Measurements from ENCODE around the gene TRIO.

The TRIO gene

DNA sequence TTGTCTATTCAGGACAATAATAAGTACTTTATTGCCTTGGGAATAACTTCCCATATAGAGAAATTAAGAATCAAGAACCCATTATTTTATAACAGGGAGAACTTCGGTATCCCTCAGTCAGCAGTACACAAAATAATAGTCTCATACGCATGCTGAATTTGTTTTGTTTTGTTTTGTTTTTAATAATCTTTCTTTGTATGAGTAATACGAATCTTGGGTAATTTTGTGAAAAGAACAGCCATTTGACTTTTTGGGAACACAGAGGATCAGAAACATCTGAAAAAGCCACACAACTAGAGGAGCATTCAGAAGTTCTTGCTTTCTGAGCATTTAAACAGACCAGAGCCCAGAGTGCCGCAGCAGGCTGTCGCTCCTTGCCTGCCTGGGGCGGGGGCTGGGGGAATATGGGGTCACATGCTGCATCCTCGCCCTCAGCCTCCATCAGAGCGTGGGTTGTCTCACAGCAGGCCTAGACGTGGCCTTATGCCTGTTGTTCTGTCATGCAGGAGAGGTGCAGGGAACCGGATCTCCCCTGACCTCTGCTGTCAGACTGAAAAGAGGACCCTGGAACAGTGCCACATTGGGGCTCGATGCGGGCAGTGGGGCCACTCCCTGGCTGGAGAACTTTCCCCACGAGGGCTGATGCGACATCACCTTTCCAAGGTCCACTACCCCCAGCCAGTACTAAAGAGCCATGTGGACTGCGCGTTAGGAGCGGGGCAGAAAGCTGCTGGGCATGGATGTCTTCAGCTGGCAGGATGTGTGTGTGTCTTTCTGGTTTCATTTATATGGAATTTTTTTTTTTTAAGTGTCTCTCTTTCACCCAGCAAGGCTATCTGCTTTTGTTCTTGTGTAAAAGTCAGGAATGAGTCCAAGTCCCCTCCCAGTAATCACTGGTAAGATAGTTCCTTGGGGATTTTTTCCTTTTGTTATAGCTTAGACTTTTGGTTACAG lies 305.1 kb downstream of the TRIO start:
- DNase-seq: no peak

DNA sequence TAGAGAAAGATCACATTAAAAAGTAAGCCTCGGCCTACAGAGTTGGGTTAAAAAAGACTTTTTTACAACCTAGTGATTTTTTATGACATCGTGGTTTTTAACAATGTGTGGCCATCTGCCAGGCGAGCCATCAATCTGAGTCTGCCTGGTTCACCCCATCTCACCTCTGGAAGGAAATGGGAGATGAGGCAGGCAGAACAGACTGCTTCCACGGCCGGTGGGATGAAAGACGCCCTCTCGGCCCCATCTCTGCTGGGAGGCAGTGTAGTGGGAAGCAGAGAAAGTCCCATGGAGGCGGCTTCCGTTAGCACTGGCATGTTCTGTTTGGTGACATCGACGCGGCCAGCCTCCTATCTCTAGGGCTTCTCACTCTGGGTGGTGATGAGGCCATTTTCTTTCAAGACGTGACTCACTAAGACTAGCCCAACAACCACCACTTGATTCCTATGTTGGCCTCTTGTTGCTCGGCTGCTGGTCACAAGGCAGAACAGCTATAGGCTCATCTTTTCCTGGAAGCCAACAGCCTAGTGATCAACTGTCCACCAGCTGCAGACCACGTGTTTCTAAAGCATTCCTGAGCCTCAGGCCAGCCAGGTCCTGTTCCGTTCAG lies 306.0 kb downstream of the TRIO start:
- DNase-seq: no peak

DNA sequence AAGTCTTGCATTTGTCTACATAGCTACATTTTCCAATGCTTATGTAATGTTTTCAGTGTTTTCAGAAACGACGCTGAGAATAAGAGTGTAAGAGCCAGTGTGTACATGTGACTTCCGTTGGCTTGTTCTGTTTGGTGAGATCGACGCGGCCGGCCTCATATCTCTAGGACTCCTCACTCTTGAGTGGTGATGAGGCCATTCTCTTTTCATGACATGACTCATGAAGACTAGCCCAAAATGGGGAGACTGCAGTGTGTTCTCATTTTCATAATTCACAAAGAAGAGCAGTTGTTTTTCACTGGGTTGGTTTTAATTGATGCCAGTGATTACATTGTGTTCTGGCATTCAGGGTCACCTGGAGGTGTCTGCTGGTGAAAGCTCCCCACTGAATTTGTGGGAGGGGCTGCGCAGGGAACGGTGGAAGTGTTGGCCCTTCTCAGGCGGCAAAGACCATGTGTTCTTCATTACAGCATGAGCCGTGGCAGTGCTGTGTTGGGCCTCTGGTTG lies 306.9 kb downstream of the TRIO start:
- no peak for DNase-seq

DNA sequence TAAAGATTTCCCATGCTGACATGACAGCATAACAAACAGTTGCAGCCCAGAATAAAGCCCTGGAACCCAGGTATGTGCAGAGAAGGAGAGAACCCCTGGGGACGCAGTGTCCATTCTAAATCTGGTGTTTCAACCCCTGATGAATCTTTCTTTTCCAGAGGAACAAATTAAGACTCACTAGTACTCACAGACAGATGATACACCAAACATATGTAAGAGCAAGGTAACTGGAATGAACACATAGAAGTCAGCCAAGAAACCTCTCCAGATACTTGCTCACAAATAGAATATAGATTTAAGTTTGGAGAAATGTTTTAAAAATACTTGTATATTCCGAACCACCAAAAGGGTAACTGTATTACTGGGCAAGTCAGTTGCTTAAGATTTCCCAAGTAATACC lies 307.6 kb downstream of the TRIO start:
- no peak for DNase-seq

DNA sequence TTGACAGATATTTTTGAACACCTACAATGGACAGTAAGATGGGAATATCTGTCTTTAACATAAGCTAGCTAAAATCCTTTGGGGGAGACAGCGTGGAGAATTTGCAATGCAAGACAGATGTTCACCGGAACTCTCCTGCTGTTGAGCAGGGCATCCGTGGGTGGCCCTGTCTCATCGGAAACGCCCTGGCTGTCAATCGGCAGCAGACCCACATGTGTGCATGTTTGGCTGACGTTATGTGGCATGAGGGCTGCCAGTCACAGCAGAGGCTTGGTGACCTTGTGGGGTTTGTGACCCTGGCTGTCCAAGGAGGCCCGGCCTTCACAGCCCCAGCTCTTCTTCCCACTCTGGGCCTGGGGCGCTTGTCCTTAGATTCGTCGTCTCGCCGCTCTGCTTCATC lies 308.7 kb downstream of the TRIO start:
- DNase-seq: no peak

DNA sequence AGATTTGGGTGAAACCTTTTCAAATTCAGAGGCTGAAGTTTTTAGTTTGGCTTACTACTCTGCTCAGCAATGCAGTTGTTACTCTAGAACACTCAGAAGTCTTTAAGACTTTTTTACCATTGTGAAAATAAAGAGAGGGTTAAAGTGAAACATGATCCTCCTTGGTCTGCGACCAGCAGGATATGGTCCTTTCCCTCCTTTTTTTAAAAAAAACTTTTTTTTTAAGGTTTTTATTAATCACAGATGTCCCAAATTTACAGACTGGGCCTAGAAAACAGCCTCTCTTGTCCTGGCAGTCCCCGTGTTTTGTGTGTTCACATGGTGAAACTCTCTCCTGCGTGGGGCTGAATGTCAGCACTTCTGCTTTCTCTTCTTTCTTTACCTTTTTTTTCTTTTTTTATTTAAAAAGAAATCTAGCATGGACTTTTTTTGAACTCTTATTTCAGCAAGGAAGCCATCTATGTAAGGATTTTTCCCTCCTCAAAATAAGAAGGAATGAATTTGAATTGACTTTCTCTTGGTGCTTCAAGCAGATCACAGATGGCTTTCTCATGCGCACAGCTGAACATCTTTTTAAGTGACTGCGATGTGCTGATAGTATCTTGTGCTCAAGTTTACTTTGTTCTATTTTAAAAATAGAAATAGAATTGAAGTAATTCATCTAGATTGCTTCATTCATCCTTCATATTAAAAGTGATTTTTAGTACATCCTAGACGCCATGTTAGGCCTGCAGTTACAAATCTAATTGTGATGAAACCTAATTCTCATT lies 309.7 kb downstream of the TRIO start:
- no peak for DNase-seq

DNA sequence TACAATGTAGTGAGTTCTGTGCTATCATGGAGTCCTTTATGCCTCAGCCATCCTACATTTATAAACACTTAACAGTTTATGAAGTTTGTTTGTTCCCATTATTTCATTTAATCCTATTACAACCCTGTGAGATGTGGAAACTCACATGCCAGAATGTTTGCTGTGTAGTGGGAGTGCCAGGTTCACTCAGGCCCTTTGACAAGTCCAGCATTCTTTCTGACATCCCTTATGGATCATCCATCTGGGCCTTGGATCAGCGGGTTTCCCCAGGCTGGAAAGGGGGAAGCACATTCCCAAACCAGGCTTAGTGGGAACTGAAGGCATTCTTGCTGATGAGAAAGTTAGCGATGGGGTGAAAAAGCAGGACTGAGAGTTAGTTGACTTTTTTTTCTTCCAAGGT lies 310.3 kb downstream of the TRIO start:
- no peak for DNase-seq

DNA sequence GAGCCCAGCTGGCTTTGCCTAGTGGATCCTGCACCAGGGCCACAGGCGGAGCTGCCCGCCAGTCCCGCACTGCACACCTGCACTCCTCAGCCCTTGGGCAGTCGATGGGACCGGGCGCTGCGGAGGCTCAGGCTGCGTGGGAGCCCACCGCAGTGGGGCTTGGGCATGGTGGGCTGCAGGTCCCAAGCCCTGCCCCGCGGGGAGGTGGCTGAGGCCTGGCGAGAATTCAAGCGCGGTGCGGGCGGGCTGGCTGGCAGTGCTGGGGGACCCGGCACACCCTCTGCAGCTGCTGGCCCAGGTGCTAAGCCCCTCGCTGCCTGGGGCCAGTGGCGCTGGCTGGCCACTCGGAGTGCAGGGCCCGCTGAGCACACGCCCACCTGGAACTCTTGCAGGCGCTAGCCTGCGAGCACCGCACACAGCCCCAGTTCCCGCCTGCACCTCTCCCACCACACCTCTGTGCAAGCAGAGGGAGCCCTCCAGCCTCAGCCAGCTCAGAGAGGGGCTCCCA lies 312.7 kb downstream of the TRIO start:
- DNase-seq: no peak

DNA sequence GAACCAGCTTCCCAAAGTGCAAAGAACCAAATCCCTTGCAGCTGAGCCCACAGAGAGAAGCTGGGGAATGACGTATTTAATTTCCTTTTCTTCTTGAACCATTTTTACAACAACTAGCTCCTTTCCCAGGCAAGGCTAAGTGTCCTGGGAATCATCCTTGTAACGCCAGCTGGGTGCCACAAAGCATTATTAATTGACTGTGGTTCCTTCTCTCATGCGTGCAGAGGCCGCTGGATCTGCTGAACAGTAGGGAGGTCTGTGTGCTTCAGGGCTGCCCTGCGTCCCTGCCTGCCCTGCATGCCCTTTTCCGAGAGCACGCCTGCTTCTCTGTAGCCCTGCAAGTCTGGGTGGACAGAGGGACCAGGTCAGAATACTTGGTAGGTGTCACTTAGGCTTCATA lies 314.3 kb downstream of the TRIO start:
- peak; percentile 81 for DNase-seq

DNA sequence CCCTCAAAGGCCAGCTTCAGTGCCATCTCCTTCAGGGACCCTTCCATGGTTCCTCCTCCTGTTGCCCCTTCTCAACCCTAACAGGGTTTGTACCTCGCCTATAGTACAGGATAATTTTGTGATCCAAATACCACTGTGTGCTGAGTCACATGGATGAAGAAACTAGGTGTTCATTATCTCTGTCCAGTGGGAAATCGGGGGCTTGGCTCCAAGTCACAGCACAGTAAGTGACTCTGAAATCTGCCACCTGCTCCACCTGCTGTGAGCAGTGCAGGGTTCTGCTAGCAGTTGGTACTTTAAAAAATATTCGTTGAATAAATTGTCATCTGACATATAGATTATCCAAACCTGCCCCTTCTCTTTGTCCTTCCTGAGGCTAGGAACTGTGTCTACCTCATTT lies 315.3 kb downstream of the TRIO start:
- no peak for DNase-seq

DNA sequence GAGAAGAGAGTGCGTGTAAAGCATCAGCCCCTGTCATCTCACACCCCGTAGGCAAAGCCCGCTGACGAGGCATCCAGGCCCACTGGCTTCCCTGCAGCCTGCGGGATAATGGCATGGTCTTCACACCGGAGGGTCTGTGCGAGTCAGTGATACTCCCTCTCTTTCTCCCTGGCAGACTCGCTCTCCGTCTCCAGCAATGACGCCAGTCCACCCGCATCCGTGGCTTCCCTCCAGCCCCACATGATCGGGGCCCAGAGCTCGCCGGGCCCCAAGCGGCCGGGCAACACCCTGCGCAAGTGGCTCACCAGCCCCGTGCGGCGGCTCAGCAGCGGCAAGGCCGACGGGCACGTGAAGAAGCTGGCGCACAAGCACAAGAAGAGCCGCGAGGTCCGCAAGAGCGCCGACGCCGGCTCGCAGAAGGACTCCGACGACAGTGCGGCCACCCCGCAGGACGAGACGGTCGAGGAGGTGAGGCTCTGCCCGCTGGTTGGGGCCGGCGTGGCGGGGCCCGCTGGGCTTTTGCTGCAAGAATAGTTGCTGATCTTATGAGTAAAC lies 317.8 kb downstream of the TRIO start:
- DNase-seq: no peak

DNA sequence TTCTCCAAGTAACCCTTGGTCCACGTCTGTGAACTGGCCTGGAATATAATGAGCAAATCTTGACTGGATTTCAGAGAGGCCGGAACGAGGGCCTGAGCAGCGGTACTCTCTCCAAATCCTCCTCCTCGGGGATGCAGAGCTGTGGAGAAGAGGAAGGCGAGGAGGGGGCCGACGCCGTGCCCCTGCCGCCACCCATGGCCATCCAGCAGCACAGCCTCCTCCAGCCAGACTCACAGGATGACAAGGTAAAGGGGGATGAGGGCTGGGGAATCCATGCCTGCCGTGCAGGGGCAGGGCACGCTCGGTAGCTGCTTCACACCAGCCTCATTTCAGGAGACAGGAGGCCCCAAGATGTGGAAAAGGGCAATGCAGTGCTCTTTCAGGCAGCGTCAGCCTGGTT lies 319.5 kb downstream of the TRIO start:
- no peak for DNase-seq

DNA sequence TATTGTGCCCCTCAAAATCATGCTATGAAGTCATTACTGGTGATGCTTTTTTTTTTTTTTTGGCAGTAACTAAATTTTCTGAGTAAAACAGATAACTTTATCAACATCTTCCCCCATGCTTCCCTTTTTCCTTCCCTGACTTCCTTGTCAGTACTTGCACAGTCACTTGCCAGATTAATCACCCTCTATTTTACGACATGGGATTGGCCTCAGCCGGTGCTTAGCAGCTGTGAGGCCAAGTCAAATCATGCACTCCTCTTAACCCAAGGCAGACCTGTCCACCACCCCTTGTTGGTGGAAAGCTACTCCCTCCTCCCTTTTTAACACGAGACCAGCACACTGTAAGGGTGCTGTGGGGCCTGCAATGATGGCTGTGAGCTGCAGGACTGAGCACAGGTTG lies 320.5 kb downstream of the TRIO start:
- DNase-seq: no peak

DNA sequence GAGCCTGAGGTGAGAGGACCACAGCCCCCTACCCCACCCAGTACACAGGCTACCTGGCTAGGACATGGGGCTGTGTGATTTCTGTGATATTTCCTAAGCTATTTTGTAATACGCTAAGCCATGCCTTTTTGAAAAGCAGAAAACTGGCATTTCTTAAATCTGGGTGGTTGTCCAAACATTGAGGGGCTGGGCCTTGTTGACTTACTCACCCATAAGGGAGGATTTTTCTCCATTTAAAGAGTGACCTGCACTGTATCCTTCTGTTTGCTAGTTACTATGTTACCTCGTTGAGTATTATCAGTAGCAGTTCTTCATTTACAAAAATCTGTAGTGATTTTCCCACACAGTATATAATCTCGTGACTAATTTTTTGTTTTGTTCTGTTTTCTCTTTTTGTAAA lies 321.0 kb downstream of the TRIO start:
- DNase-seq: no peak

DNA sequence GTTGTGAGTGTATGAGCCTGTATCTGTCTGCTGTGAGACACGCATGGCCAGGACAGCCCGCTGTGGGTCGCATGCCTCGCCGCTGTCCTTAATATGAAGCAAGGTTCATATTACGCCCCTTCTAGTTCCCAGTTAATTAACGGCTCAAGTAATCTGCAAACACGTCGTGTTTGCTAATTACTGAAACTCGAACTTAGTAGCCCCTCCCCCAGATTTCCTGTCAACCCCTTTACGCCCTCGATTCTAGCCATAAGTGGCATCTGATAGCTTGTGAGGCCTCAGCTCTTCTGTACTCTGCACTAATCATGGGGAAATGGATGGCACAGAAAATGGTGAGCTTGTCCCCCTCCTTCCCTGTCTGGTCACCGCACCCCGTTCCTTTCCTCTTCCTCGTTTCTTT lies 321.5 kb downstream of the TRIO start:
- DNase-seq: no peak

DNA sequence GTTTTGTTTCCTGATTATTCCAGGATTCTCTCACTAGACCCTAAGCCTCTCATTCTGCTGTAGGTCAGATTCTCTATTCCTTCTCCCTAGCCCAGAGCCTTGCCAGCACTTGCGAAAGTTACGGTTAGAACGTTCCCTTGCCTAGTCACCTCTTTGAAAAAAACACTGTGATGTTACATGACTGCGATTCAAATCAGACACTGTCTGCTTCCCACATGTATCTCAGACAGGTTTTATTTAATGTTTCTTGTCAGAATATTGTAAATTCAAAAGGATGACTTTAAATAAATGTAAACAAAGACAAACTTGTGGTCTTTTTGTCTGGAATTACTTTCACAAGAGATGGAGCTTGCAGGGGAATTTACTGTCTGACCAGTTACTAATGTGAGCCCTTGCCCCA lies 322.0 kb downstream of the TRIO start:
- DNase-seq: no peak

DNA sequence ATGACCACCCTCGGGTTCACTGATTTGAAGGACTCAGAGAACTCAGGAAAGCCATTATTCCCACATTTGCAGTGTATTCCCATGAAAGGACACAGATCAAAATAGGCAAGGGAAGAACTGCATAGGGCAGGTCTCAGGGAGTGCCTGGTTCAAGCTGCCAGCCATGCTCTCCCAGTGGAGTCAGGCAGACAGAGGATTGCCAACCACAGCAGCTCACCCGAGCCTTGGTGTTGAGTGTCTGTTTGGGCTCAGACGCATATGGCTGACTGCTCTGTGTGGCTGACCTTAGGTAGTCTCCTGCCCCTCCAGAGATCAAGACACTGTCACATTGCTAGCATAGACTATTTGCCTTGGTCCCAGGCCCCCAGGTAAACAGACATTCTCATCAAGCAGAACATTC lies 322.6 kb downstream of the TRIO start:
- no peak for DNase-seq

DNA sequence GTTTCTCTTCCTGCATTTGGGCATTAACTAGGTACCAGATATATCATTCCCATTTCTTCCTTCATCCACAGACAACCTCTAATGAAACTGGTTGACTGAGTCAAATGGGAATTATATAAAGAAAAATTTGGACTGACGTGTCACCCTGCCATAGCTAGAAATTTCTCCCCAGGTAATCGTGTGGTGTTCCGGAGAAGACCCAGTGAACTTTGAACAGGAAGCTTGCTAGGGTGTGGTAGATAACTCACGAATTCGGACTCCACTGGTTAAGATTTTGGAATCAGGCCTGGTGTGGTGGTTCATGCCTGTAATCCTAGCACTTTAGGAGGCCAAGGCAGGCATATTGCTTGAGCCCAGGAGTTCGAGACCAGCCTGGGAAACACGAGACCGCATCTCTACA lies 324.1 kb downstream of the TRIO start:
- DNase-seq: no peak

DNA sequence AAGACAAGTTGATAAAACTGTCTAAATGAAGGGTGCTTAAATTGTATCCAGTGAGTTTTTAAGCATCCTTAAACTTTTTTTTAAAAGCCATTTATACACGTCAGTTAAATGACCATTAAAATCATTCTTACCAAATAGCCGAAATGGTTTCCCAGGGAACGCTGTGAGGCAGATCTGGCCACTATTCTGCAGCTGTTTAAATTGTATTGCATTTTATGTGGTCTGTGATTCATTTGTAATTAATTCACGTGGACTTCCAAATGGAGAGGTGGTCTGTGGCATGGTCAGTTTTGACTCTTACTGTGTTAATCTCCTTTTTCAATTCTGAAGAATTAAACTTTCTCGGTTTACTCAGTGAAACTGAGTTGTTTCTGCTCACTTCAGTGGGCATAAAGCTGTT lies 324.7 kb downstream of the TRIO start:
- DNase-seq: no peak

DNA sequence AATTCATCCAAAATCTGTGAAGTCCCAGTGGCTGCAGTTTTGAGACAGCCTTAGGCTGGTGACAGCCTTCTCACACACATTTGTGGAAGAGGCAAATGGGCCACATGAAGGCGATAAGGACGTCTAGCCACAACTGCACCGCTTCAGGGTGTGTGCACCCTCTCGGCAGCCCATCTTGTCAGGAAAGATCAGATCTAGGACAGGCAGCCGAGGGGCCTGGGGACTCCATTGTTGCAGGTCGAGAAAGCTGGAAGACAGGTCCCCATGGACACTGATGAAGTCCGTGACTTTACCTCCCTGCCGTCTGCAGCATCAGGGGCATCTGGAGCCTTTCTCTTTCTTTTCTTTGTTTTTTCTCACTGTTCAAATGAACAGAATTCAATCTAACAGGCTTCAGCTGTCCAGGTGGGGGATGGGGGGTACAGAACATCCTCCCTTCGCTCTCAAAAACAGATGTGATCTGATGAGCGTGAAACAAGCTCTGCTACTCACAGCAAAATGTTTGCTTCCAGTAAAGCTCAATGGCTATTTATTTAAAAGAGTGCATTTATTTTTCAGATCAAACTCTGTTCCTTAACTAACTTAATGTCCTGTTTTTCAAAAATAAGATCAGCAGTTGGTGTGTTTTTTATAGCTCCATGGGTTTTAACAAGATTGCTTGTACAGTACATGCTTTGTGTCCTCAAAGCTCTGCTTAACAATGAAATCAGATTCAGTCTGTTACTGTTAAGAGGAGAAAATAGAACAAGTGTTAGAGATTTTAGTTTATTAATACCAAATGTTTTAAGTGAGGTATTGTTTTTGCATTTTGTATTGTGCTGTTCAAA lies 326.6 kb downstream of the TRIO start:
- no peak for DNase-seq

DNA sequence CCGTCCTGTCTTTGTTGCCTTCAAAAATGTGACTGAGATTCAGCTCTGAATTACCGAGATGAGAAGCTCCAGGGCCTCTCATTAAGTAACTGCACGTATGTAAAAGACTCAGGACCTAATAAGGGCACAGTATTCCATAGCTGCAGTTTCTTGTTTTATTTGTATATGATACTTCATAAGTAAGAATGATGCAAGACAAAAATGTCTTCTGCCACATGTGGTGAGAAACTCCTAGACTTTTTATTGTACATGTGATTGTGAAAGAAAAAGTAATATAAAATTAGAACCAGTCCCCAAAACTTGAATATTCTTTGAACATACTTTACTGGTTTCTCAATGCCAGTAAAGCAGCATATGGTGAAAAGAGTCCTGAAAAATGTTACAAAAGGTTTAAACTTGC lies 328.4 kb downstream of the TRIO start:
- no peak for DNase-seq

DNA sequence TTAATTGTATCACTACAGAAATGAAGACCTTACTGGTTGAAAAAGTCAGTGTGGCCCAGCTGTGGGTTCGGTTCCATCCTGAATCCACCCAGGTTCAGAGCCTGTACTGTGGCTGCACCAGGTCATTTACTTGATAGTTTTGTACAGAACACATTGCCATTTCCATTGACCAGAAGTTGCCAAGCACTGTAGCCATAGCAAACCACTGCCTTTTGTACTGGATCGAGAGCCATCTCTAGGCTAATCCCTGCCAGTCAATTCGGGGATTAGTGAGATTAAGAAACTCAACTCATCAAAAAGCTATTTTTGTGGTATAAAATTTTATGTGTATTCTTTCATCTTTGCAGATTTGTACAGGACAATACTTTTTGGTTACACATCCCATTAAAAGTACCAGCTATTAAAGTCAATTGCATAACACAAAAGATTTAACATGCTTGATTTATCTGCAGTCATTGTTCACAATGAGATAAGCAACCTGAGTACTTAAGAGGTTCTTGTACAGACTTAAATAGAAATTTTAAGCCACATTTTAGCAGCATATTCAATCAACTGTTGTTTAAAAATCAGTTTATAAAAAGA lies 329.9 kb downstream of the TRIO start:
- DNase-seq: no peak

Measured in NCI-H187 treated with DMSO at 0.1 percent for 48 hours (cell line).